HG03442 (cell line): ENCODE results near the gene NEK5.
A peak's percentile ranks its signal among the peaks of the same experiment; 100 is the strongest.
"Not testable (repeated sequence)": the region's sequence is repeated elsewhere in the genome, so short reads cannot be mapped to it uniquely, and the experiment has no call there.

Source experiments
- ATAC-seq: cut with Tn5 transposase; IDR thresholded peaks from one replicate; pipeline ENCODE4 v1.9.1; 2021; ENCODE audit warnings: mild to moderate bottlenecking, moderate library complexity; ENCODE audit not compliant: unreplicated experiment

The NEK5 gene, protein sequence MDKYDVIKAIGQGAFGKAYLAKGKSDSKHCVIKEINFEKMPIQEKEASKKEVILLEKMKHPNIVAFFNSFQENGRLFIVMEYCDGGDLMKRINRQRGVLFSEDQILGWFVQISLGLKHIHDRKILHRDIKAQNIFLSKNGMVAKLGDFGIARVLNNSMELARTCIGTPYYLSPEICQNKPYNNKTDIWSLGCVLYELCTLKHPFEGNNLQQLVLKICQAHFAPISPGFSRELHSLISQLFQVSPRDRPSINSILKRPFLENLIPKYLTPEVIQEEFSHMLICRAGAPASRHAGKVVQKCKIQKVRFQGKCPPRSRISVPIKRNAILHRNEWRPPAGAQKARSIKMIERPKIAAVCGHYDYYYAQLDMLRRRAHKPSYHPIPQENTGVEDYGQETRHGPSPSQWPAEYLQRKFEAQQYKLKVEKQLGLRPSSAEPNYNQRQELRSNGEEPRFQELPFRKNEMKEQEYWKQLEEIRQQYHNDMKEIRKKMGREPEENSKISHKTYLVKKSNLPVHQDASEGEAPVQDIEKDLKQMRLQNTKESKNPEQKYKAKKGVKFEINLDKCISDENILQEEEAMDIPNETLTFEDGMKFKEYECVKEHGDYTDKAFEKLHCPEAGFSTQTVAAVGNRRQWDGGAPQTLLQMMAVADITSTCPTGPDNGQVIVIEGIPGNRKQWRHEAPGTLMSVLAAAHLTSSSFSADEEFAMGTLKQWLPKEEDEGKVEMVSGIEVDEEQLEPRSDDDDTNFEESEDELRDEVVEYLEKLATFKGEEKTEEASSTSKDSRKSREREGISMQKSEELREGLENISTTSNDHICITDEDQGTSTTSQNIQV

DNA sequence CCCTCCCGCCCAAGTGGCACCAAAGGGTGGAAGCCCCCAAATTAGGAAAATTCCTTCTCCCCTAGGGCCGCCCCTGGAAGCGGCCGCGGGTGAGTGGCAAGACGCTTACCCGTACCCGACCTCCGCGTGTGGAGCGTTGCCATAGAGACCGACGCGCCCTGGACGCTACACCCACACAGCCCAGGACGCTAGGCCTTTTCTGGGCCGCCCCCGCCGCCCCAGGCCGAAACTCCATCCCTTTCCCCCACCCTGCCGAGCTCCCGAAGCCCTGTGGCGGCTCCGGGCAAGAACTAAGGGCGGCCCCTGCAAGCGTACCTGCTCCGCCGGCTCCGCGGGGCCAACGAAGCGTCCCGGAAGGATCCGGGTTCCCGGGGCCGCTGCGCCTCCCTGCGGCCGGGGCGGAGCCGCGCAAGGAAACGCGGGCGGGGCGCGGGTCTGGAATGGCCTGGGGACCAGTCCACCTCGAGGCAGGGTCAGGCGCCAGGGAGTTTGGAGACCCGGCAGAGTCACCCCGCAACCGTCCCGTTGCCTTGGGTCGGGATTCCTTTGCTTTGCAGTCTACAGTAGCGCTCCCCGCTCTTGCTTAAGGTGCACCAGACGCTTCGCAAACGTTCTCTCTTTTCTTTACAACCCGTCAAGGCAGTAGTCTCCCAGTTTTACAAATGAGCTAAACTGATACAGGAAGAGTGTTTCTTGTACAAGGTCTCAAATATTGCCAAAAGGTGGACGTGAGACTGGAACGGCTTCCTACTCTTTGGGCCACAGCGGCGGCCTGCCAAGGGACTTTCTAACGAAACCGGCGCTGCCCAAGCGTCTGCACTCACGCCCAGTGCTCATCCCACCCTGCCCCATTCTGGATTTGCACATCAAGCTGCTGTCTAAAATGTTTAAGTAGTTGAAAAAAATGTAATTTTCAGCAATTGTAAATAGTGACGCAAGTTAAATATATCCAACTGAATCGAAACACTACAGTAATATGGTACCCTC lies at the start of gene NEK5:
TSS of gene NEK5 (minus strand) at position 360 of the 987 bp plus-strand sequence. CDS start 1,591 bp downstream, outside the sequence.
- ATAC-seq = peak; percentile 62

DNA sequence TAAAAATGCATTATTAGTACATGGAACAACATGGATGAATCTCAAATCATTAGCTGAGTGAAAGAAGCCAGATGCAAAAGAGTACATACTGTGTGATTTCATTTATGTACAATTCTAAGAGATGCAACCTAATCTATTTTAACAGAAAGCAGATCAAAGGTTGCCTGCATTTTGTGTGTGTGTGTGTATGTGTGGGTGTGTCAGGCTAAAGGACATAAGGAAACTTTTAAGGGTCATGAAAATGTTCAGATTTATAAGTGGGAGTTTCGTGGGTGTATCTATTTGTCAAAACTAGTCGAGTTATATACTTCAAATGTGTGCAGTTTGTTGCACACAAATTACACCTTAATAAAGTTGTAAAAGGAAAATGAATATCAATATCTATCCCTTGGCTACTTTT lies 48.4 kb upstream of the NEK5 start:
- ATAC-seq = no peak

DNA sequence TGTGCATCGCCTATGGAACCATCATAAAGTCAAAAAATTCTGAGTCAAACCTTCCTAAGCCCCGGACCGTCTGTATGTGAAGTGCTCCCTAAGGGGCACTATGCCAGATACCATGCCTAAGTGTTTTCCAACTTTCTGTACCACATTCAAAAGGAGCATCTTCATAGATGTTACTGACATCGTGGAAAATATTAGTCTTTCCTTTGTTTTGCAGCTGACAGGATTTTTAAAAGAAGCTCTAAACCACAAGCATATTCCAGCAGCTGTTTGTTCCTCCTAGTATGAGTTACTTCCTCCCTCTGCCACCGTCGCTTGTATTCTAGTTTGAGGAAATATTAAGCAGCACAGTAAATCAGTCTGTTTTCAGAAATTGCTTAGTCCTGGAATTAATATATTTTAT lies 45.1 kb upstream of the NEK5 start:
- not testable (repeated sequence) for ATAC-seq

DNA sequence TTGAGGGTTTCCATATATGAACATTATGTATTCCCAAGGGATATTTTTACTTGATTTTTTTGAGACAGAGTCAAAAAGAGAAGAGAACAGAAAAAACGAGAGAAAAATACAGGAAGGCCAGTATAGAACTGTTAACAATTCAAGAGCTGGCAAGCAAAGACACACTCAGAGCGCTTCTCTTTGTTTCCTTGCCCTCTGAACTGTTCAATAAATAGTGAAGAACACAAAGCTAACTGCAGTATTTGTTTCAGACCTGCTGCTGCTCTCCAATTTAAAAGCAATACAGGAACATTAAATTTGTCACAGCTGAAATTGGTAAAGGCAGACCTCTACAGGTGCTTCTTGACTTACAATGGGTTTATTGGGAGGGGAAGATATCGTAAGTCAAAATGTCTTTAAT lies 44.5 kb upstream of the NEK5 start:
- no peak for ATAC-seq

DNA sequence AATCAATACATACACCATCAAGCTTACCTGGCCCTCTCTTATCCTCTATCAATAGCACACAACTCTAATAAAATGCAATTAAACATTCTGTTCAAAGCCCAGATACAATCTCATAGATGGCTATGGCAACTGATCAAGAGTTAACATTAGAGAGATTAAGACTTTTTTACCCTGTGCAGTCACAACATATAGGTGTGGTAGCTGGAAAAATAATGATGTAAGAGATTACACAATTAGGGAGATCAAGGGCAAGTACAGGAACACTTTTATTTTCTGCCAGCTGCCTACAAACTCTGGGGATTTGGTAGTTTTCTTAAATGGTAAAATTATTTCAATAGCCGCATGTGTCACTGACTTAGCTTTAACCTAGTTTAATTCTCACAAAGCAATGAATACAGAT lies 42.8 kb upstream of the NEK5 start:
- not testable (repeated sequence) for ATAC-seq

DNA sequence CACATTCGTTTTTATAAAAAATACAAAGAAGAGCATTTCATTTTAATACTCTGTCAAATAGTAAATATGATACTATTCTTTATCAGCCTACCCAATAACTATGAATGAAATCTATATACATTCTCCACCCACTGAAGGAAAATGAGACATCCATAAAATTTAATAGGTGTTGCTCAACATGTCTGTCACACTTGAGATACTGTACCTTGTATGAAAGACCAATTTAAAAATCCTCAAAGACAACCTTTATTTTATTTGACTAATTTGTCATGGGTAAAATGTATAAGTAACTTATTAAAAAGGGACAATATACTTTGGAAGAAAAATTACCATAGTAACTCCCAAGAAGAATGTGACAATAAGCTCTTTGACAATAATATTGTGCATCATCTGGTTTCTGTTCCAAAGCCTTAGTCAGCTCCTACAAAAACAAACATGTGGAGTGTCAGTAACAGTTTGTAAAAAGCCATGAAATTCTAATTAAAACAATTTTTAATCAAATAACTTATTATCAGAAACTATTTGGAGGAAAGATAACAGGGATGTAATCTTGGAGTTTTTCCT lies 42.0 kb upstream of the NEK5 start:
- not testable (repeated sequence) for ATAC-seq

DNA sequence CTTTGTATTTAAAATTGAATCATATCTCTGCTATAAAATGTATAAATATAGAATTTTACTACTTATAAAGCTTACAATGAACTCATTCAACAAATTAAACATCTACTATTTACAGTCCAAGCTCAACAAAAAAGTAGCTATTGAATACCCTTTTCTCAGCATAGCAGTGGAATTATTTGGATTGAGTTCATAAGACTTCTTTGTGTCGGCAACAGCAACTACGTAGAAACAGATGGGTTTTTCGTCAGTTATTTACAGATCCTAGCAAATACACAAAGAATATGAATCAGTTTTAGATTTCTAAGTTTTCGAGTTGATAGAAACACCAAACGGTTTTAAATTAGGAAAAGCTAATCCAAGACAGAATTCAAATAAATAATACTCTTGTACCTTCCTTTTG lies 41.0 kb upstream of the NEK5 start:
- ATAC-seq = no peak

DNA sequence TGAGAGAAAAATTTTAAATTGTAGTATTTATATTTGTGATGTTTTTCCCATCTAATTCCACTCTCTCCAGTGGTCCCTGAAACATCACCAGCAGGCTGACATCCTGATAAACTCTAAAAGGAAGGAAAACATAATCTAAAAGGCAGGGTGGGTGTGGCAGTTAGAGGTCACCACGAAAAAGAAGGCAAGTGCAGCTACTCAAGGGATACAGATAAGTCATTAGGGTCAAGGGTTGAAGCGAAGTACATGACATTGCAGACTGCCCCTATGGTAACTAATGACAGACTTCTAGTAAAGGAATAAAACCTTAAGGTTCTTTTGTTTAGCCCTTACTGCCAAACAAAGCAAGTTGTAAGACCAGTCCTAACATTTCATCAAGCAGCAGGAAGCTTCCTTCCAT lies 36.5 kb upstream of the NEK5 start:
- no peak for ATAC-seq

DNA sequence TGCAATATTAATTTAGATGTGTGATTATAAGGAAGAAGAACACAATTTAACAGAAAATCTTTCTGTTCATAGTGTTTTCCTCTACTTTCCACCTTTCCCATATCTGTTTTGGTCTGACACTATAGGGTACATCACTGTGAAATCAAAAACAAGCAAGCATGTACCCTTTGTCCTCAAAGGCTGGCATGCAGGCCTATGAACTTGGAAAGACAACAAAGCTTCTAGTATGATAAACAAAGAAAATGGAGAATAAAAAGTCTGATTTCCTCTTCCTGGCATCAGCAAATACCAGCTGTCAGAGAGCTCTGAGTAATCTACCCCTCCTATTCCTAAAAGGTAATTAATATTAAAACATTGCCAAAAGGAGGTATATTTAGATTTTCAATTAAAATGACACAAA lies 36.1 kb upstream of the NEK5 start:
- ATAC-seq = no peak

DNA sequence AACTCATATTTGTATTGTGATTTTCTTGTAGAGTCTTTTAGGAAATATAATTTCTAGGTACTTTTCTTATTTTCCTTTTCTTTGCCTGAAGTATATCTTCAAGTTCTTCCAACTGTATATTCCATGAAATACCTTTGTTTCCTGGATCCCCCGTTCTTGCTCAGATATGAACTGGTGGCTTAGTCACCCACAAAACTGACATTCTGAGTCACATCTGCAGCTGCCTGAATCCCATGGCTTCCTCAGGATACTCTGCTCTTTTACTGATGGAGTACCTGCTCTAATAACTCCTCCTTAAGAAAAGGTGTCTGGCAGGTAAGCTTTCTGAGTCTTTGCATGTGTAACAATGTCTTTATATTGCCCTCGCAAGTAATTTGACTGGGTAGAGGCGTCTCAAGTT lies 35.0 kb upstream of the NEK5 start:
- ATAC-seq = not testable (repeated sequence)

DNA sequence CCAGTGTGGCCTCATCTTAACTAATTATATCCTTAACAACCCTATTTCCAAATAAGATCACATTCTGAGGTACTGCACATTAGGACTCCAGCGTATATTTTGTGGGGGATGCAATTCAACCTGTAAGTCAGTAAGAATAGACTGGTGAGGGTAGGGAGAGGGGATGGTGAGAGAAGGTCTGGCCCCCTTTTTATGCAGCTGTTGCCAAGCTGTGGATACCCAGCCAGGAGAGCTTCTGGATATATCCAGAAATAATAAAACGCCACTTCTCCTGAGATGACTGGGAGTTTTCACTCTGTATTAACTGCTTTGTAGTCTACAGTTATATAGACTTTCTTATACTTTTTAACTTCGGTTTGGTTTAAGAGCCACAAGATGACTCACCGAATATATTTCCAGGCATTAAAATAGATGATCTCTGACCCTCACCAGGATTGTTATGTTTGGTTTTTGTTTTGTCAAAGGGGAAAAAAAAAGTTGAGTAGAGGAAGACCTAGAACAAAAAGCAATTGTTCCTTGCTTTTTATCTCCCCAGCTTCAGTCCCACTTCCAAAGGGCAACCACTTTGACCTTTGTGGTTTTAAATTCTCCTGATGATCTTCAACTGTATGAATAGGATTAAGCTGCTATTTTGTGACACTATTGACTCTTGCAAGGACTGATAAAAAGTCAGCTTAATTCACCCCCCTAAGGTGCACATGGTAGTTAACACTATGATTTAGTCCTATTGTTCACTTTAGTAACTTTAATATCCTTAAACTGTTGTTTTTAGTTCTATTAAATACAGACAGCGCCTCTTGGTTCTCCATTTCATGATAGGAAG lies 33.6 kb upstream of the NEK5 start:
- no peak for ATAC-seq

DNA sequence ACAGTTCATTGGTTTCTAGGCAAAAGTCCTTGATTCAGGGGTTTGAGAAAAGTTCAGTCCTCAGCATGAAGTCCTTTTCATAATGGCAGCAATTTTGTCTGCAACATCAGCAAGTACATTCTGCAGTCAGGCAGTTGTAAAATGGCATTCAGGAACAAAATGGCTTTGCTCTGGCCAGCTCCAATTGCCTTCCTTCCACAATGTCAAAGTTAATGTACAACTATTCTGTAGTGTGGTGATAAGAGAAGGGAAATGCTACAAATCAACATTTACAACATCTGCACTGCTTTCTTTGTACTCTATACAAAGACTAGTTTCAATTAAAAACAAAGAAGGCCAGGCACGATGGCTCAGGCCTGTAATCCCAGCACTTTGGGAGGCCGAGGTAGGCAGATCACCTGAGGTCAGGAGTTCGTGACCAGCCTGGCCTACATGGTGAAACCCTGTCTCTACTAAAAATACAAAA lies 32.3 kb upstream of the NEK5 start:
- no peak for ATAC-seq

DNA sequence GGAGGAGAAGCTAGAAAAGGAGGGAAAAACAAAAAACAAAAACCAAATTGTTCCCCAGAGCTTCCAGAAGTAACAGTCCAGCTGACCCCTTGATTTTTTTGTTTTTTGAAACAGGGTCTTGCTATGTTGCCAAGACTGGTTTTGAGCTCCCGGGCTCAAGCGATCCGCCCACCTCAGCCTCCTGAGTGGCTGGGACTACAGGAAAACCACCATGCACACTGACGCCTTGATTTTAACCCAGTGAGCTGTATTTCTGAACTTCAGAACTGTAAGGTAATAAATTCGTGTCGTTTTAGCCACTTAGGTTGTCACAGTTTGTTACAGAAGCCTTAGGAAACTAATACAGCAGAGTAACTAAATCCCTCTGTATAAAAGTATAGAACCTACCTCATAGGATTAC lies 31.6 kb upstream of the NEK5 start:
- ATAC-seq = no peak

DNA sequence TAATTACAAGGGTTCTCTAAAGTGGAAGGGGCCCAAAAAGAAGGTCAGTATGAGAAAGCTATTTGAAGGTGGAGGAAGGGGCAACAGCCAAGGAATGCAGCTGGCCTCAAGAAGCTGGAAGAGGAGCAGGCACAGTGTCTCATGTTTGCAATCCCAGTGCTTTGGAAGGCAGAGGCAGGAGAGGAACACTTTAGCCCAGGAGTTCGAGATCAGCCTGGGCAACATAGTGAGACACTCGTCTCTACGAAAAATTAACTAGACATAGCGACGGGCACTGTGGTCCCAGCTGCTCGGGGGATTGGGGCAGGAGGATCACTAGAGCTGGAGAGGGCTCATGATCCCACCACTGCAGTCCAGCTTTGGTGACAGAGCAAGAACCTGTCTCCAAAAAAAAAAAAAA lies 31.2 kb upstream of the NEK5 start:
- ATAC-seq = no peak

DNA sequence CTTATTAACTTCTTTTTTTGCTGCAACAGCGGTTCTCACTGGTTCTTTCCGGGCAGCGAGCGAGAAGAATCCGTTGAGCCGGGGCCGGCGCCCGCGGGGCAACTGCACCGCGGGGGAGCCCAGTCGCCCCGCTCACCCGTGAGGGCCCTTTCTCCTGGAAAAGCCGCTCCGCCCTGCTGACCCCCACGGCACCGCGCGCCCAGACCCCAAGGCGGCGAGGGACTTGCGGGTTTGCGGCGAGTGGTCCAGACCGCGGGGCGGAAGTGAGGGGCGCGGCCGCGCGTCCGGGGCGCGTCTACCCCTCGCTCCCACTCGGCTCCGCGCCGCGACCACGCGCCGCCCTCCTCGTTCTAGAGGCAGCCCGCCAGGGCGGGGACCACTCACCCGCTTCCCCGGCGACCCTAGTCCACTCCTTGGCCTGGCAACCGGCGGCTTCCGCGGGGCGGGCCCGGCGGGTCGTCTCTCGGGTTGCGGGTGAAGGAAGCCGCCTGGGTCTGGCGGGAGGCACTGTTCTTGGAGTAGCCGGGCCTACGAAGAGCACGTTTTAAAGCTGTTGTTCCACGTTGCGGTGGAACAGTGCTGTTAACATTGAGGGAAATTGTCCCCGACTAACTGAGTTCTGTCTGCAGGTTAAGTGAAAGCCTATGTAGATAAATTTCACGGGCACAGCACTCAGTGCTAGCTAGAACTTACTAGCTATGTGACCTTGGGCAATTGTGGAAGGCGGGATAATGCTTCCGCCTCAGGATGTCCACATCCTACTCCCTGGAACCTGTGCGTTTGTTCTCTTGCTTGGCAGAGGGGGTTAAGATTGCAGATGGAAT lies 30.5 kb upstream of the NEK5 start, which contains the start of gene NEK3:
TSS of gene NEK3 (minus strand) at position 439 of the 824 bp plus-strand sequence. CDS start 3,406 bp downstream, outside the sequence.
- peak; percentile 84 for ATAC-seq

DNA sequence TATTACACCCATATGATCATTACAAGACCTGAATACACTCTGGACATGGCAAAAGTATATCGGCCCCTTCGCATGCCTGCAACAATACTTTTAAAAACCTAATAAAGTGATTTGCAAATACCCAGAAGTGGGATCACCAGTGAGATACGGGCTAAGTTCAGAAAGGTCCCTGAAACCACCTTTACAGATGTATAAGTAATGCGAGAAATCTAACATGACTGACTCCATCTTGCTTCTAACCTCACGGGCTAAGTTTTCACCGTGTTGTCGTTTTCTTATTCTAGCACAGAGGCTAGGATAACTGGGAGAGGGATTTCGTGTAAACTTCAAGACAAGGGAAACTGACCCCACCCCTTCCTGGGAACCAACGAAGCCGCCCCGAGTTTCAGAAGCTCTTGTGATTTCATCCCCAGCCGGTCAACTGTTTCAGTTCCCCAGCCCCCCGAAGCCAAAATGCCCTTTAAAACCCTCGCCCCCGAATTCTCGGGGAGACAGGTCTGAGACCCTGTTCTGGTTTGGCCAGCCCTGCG lies 29.8 kb upstream of the NEK5 start:
- ATAC-seq = peak; percentile 3

DNA sequence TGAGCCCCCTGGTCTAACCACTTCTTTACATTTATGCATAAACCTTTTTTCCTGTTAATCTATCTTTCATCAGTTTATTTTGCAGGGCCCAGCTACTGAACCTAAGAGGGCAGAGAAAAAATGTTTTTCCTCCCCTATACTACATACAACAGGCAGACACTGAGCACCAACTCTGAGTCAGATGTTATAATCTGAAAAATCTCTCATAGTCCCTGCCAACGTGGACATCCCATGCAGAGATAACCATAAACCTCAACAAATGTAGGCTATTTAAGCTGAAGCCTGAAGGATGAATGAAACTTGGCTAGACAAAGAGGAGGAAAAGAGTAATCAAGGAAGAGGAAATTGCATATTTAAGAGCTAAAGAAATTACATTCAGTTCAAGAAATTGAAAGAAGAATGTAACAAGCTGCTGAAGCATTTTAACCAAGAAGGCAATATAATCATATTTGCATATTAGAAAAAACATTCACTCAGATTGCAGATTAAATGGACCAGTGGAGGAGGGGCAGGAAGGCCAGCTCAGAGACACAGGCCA lies 27.9 kb upstream of the NEK5 start:
- no peak for ATAC-seq

DNA sequence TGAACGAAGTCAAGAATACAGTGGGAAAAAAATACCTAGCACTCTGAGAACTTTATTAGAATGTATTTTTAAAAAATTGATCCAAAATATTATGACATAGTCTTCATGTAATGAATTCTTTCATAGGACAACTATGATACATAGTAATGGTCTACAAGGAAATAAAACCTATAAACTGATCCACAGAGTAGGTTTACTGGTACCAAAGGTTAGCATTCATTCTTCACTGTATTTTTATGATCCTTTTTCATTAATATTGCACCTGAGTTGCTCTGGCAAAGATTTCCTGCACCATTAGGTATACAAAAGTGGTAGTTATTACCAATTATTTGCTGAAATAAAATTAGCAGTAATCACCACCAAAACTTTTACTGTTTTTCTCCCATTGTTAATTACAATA lies 26.3 kb upstream of the NEK5 start:
- no peak for ATAC-seq
